HG03432 (cell line): Measurements from ENCODE around the gene ABCC11.

Experiments
- ATAC-seq: cut with Tn5 transposase; IDR thresholded peaks from one replicate; pipeline ENCODE4 v1.9.1; 2021; ENCODE audit warnings: mild to moderate bottlenecking, moderate library complexity; ENCODE audit not compliant: unreplicated experiment

ABCC11 gene

GRCh38 chr16:48164907-48165715, 82.2 kb downstream of the ABCC11 start:
- peak; percentile 92 for ATAC-seq

DNA sequence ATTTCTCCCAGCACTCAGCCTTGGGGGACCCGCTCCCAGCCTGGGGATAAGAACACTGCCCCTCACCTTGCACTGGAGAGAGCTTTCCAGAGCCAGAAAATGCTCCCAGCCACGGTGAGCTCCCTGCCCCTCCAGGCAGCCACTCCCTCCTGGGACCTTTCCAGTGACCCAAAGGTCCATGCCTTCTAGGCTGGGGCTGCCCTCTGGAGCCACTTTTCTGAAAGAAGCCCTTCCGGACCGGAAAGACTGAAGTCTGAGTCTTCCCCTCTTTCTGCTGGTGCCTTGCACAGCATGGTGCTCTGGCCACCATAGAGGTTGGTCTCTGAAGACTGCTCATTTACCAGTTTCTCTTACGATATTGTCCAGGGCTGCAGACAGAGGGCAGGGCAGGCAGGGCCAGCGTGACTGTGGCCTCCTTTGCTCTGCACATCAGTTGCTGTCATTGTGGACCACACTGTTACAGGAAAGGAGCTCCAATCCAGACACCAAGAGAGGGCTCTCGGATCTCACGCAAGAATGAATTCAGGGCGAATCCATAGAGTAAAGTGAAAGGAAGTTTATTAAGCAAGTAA, 84.4 kb downstream of the ABCC11 start:
- no peak for ATAC-seq

DNA sequence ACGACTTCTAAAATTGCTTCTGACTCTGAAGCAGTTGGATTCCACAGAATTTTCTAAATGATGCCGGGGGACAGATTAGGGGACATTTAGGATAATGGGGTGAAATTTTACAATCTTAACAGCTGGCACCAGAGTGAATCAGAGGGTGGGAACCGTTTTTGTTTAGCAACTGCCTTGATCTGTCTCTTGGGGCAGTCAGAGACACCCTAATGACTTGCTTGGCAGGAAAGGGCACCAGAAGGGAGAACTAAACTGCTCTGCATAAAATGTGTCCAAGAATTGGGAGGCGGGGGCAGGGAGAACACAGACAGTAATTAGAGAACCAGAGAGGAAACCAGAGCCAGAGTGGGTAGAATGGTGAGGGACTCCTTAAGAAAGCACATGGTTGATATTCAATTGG, 85.4 kb downstream of the ABCC11 start:
- ATAC-seq = no peak

- no peak for ATAC-seq
Observed at GRCh38 chr16:48160575-48160974, 86.8 kb downstream of the ABCC11 start.

GRCh38 chr16:48158296-48158695, 89.0 kb downstream of the ABCC11 start:
- peak; percentile 88 for ATAC-seq

DNA sequence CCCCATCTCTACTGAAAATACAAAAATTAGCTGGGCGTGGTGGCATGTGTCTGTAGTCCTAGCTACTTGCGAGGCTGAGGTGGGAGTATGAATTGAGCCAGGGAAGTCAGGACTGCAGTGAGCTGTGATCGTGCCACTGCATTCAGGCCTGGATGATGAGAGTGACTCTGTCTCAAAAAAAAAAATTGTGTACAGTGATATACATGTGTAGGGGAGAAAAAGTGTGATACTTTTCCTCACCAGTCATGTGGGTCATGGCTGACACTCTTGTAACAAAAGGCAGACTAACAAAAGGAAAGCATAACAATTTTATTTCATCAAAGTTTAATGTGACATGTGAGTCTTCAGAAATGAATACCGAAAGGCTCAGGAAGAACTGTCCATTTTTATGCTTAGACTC, 89.5 kb downstream of the ABCC11 start:
- ATAC-seq = peak; percentile 9

GRCh38 chr16:48157302-48157701, 90.0 kb downstream of the ABCC11 start:
- no peak for ATAC-seq

- ATAC-seq = peak; percentile 49
Observed at GRCh38 chr16:48156790-48157209, 90.5 kb downstream of the ABCC11 start.

- ATAC-seq = no peak
Observed at GRCh38 chr16:48155926-48156789, 91.2 kb downstream of the ABCC11 start, which contains the start of gene ABCC12. TSS of gene ABCC12 (minus strand) at chr16:48155993. CDS start at chr16:48146424, 9,569 bp downstream.

DNA sequence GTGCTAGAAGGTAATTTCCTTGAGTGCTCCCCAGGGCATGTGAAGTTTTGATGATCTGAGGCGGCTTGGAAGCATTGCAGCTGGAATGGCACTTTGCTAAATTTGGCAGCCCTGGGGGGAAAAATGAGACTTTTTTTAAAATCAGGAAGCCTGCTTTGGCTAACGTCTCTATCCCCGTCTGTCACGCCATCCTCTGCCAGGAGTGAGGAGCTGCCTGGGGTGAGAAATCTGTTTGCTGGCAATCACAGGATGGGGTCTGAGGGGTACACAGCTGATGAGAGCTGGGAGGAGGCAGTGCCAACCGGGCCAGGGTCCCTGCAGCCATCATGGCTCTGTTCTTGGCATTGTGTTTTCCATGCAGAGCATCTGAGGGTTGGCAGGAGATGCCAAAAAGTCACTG, 93.6 kb downstream of the ABCC11 start:
- ATAC-seq = no peak

DNA sequence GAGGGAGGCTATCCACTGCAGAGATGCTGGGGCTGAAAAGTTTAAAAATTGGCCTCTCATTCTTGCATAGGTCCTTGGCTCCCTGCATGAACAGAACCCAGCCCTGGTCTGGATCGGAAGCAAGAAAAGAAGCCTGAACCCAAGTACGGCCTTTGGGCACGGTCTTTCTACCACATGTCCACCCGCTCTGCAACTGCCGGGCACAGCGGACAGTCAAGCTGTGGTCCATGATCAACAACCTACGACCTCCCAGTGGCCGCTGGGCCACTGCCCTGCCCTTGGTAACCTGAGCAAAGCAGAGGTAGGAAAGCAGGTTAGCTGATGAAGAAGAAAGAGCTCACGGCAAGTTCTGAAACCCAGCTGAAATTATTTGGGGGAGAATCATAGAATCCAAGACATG, 95.1 kb downstream of the ABCC11 start:
- no peak for ATAC-seq

GRCh38 chr16:48150707-48151106, 96.6 kb downstream of the ABCC11 start:
- no peak for ATAC-seq

DNA sequence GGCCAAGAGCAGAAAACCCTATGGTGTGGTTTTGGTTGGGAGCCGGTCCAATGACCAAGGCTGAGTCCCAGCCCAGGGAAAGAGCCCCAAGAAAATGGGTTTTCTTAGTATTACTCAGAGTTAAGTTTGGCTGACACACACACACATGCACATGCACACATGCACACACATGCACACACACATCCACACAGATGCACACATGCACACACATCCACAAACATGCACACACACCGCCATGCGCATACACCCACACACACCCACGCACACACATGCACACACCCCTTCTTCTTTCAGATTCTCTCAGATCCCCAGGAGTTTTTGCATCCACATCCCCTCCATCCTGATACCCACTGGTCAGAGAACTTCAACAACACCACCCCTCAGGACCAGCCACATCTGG, 100.6 kb downstream of the ABCC11 start:
- no peak for ATAC-seq

DNA sequence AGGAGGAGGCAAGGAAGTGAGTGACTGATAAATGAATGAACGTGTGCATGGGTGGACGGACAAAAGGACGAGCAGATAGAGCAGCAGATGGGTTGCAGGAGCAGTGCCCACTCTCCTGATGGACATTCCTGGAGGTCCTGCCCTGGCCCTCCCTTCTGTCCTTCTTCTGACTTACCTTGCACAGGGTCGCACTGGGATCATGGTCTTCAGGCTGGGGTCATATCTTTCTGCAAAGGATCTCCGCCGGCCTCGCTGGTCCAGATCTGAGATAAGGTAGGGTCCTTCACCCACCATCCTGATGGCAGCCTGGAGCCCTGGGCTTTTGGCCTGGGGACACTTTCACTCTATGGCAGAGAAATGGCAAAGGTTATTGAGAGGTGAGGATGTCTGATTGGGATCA, 101.2 kb downstream of the ABCC11 start:
- no peak for ATAC-seq

GRCh38 chr16:48143812-48144368, 103.4 kb downstream of the ABCC11 start:
- no peak for ATAC-seq

DNA sequence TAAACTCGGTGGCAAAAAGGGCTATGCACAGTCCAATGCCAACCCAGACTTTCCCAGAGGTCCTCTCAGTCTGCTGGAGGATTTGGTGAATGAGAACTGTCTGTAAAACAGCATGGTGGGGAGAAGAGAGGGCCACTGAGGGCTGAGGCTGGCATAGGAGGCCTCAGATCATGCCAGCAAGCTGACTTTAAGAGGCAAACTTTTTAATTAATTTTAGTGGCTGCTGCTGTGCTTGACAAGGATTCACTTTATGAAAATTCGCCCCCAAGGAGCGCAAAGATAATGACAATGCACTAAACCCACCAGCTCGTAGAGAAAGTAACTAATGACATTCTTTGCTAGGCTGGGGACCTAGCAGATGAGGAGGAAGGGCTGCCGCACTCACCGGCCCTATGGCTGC, 106.5 kb downstream of the ABCC11 start:
- ATAC-seq = no peak

DNA sequence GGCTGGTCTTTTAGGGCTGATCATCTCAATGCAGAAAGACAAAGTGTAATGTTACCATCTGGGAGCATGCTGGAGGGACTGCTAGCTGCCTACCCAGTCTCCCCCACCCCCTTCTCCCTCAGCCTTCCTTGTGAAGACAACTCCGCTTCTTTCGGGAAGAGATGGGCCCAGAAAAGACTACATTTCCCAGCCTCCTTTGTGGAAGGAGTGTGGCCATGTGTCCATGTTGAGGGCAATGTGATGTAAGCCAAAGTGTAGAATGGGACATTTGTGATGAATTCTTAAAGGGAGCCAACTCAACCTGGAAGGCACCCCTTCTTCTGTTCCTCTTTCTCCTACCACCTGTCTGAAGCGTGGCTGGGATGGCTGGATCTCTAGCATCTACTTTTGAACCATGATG, 107.8 kb downstream of the ABCC11 start:
- ATAC-seq = no peak

DNA sequence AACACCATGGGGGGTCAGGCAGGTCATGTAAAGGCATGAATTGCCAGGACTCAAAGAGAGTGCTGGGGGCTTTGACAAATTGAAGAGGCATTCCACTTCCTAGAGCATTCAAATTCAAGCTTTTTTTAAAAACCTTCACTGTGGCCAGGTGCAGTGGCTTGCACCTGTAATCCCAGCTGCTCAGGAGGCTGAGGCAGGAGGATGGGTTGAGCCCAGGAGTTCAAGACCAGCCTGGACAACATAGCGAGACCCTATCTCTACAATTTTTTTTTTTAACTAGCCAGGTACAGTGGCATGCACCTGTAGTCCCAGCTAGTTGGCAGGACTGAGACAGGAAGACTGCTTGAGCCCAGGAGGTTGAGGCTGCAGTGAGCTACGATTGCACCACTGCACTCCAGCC, 108.8 kb downstream of the ABCC11 start:
- no peak for ATAC-seq

GRCh38 chr16:48137822-48138221, 109.5 kb downstream of the ABCC11 start:
- no peak for ATAC-seq

DNA sequence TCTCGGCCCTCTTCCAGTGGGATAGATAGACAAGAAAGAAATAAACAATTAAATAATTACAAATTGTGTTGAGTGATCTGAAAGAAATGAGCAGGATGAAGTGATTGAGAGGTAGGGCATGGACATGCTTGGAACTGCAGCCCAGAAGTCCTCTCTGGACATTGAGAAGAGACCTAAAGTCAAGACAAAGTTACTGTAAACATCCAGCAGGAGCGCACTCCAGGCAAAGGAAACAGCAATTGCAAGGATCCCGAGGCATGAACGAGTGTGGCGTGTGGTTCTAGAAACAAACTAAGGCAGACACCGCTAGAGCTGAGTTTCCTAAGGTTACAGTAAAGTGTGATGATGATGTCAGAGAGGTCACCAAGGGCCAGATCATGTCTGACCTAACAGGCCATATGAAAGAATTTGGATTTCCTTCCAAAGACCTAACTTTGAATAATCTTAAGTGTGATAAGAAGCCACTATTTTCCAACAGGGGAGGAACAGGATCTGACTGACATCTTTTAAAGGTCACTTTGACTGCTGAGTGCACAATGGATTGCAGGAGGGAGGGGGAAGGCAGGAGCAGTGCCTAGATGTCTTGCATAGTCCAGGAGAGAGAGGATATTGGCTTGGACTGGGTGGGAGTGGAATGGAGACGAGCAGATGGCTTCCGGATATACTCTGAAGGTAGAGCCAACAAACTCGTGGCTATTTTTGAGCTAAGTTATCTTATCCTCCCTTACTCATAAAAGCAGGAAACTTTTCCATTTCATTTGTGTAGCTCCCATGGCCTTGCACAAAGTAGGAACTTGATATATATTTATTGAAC, 110.6 kb downstream of the ABCC11 start:
- ATAC-seq = no peak
